T-helper 1 cell treated with Interleukin-12 subunit alpha and Interleukin-12 subunit beta and Interleukin-4 antibody, amounts not matched to agents 30 μg/mL and 1 μg/mL, for 36 hours (primary cell): ENCODE measurements around the gene TAOK2.

Experiments
- H3K27ac Mint-ChIP-seq: one replicate; pipeline ENCODE4 v1.8.0; 2021; ENCODE audit warnings: mild to moderate bottlenecking, mixed read lengths
- H3K27me3 Mint-ChIP-seq: one replicate; pipeline ENCODE4 v1.8.0; 2021; ENCODE audit warnings: low read depth, mixed read lengths
- H3K36me3 Mint-ChIP-seq: one replicate; pipeline ENCODE4 v1.8.0; 2021; ENCODE audit warnings: low read depth, mixed read lengths
- H3K4me1 Mint-ChIP-seq: one replicate; pipeline ENCODE4 v1.8.0; 2021; ENCODE audit warnings: low read depth, mixed read lengths
- H3K4me3 Mint-ChIP-seq: one replicate; pipeline ENCODE4 v1.8.0; 2021; ENCODE audit warnings: mild to moderate bottlenecking, moderate library complexity, mixed read lengths
- H3K9me3 Mint-ChIP-seq: one replicate; pipeline ENCODE4 v1.8.0; 2021; ENCODE audit warnings: mixed read lengths

Gene TAOK2

DNA sequence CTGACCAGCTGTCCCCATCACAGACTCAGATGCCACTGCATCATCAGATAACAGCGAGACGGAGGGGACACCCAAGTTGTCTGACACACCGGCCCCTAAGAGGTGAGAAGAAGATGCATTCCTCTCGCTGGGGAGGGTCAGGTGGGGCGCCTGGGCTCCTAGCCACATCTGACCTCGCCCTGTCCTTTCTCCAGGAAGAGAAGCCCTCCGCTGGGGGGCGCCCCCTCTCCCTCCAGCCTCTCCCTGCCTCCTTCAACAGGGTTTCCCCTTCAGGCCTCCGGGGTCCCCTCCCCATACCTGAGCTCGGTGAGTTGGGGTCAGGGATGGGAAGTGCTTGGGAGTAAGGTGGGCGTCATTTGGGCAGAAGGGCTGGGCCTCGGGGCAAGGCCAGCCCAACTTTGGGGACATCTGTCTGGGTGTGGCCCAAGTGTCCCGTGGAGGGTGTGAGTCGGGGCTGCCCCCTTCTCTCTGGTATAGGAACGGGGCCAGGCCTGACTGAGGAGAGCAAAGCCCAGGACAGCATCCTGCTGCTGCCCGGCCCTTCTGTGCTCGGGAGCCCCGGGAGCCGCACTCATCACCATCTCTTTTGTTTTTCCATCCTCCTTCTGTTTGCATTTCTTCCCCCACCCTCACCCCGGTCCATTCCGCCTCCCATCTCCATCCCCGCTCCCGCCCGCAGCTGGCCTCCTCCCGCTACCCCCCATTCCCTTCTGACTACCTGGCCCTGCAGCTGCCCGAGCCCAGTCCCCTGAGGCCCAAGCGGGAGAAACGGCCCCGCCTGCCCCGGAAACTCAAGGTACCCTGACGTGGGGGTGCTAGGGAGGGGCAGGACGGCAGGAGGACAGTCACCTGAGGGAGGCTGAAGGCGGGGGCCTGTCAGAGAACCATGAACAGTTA is 27.3 kb downstream of the TAOK2 start:
- Mint-ChIP-seq H3K27me3 (no peaks in the 10 kb centered on the region), H3K27ac (no peak overlapping the region), H3K4me3 (no peak overlapping the region), H3K36me3 (peaks cover 26% of the 10 kb centered on the region), H3K9me3 (no peaks in the 10 kb centered on the region), H3K4me1 (peaks cover 16% of the 10 kb centered on the region)

DNA sequence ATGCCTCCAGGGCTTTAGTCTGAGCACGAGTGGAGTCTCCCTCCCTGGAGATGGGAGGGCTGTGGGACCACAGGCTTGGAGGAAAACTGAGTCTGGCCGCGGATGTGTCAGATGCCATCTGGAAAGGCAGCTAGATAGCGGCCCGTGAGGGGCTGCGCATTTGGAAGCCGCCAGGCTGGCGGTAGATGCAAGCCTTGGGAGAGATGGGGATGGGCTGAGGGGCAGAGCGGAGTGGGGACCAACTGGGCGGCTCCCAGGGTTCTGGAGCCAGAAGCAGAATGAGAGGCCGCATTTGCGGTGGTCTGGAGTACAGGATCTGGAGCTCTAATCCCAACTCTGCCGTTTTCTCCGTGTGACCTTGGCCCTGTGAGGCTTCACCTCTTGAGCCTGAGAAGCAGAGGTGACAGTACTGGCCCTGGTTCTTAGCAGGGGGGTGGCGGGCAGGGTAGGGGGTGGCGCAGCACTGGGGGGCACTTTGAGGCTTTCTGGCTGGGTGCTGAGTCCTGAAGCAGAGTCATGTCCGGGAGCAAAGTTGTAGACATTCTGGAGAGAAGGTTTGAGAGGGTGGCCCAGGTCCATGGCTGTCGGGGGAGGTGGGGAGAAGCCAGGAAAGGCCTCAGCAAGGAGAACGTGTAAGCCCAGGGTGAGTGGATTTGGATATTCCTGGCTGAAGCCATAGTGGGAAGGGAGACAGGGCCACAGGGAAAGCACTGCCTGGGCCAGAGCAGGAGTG is 29.1 kb downstream of the TAOK2 start:
- no peaks in the 10 kb centered on the region for H3K9me3 Mint-ChIP-seq
- H3K27ac Mint-ChIP-seq: peak overlapping the region; percentile 13
- peaks cover 11% of the 10 kb centered on the region for H3K4me1 Mint-ChIP-seq
- H3K27me3 Mint-ChIP-seq: no peaks in the 10 kb centered on the region
- H3K36me3 Mint-ChIP-seq: peaks cover 19% of the 10 kb centered on the region
- H3K4me3 Mint-ChIP-seq: no peak overlapping the region

DNA sequence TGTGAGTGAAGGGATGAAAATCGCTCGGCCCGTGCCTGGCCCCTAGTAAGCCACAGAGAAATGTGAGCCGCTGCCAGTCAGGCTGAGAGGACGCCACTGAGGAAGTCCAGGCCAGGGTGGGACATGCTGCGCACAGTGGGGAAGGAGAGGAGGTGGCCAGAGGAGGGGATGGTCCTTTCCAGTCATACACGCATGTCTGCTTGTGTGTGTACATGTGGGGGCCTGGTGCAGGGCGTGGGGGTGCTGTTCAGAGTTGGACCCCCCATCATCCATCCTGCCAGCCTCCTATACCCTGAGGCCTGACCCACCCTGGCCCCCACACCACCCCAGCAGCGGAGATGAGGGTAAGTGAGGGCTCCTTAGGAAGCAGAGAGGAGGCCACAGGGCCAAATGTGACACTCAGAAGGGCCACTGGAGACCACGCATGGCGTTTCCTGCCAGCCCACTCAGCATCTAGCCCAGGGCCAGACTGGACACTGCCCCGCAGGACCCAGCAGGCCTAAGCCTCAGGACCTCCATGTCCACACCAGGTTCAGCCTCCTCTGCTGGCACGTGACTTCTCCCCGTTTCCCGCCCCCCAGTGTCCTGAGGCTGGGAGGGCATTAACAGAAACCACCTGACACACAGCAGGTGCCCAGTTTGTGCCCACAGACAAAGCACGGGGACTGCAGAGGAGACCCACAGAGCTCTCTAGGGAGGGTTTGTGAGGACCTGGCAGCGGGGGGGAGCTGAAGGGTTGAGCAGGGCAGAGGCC is 30.2 kb downstream of the TAOK2 start:
- H3K36me3 Mint-ChIP-seq: peaks cover 19% of the 10 kb centered on the region
- no peak overlapping the region for H3K27ac Mint-ChIP-seq
- H3K4me1 Mint-ChIP-seq: peaks cover 6% of the 10 kb centered on the region
- H3K9me3 Mint-ChIP-seq: no peaks in the 10 kb centered on the region
- H3K4me3 Mint-ChIP-seq: no peak overlapping the region
- peaks cover 3% of the 10 kb centered on the region for H3K27me3 Mint-ChIP-seq

DNA sequence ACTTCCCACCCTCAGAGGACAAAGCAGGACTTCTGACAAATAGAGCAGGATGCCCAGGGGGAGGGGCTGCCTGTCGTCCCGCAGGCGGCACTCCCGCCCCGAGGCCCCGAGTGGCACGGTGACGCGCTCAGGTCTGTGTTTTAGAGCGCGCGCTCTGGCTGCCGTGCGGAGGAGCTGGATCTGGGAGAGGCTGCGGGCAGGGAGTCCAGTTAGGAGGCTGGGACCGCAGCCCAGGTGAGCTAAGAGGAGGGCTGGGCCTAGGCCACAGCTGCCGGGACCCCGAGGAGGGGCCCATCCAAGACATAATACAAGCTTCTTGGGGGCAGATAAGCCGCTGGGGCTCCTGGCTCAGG is 30.7 kb downstream of the TAOK2 start:
- H3K4me3 Mint-ChIP-seq: no peak overlapping the region

DNA sequence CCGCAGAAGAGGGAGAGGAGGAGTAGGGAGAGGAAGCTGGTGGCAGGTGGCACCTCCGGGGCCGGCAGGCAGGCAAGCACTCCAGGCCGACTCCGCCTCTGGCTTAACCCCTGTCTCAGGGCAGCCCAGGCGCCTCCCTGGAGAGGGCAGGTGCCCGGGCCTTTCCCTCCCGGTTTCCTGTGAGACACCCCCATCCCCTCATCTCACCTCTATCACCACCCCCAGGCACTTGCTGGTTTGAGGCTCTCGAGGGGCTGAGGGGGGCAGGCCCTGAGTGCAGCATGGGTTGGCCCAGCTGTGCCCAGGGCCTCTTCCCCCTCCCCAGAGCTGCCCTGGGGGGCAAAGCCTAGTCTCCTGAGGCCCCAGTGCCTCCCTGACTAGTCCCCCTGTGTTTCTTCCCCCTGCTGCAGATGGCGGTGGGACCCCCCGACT is 31.2 kb downstream of the TAOK2 start:
- Mint-ChIP-seq H3K36me3 (peaks cover 13% of the 10 kb centered on the region), H3K27me3 (peaks cover 11% of the 10 kb centered on the region), H3K4me1 (no peaks in the 10 kb centered on the region), H3K9me3 (no peaks in the 10 kb centered on the region), H3K4me3 (no peak overlapping the region), H3K27ac (no peak overlapping the region)

More for the DNA sequence above, 30.7 kb downstream of the TAOK2 start:
- Mint-ChIP-seq H3K27me3 (peaks cover 8% of the 10 kb centered on the region), H3K36me3 (peaks cover 13% of the 10 kb centered on the region), H3K27ac (no peak overlapping the region), H3K4me1 (peaks cover 4% of the 10 kb centered on the region), H3K9me3 (no peaks in the 10 kb centered on the region)

DNA sequence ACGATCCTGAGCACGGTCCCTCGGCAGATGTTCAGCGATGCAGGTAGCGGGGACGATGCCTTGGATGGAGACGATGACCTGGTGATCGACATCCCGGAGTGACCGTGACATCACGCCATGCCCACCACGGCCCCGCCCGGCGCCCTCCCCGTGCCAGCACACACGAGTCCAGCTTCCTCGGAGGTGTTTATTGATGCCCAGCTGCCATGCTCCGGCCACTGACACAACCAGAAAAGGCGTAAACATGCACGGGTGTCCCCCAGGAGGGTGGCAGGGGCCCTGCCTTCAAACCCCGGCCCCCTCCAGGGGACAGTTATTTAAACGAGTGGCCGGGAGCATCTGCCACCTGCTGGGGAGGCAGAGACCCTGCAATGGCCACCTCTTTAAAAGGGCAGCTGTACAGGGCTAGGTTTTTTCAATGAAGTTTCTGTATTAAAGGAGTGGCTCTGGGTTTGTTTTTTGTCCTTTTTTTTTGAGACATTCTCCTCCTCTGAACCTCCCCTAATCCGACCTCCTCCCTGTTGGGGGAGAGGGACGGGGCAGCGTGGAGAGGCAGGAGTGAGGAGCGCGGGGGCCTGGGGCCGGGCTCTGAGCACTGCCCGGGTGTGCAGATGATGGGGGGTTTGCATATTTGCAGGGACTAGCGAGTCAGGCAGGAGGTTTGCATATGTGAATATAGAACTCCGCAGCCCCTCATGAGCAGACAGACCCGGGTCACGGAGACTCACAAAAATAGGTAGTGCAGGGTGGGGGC is 31.9 kb downstream of the TAOK2 start:
- Mint-ChIP-seq H3K9me3 (no peaks in the 10 kb centered on the region), H3K27ac (no peak overlapping the region), H3K36me3 (peaks cover 13% of the 10 kb centered on the region), H3K4me3 (no peak overlapping the region), H3K27me3 (peaks cover 17% of the 10 kb centered on the region), H3K4me1 (no peaks in the 10 kb centered on the region)

DNA sequence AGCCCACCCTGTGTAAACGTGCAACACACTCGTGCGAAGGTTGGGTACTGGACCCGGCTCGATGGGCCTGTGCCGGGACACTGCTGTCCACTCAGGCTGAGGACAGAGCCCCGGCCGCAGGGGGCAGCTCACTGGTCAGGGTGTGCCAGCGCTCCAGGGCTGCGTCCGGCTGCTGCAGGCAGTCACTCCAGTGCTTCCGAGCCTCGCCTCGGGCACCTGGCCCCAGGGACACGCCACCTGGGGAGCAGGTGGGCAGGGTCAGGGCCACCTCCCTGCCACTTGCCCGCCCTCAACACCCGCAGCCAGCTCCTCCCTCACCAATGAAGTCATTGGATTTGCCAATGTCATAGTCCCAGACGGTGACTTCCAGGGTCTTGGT is 32.4 kb downstream of the TAOK2 start:
- H3K4me3 Mint-ChIP-seq: no peak overlapping the region
- no peaks in the 10 kb centered on the region for H3K4me1 Mint-ChIP-seq
- no peaks in the 10 kb centered on the region for H3K9me3 Mint-ChIP-seq
- H3K27ac Mint-ChIP-seq: no peak overlapping the region
- H3K36me3 Mint-ChIP-seq: peaks cover 13% of the 10 kb centered on the region
- H3K27me3 Mint-ChIP-seq: peaks cover 18% of the 10 kb centered on the region

DNA sequence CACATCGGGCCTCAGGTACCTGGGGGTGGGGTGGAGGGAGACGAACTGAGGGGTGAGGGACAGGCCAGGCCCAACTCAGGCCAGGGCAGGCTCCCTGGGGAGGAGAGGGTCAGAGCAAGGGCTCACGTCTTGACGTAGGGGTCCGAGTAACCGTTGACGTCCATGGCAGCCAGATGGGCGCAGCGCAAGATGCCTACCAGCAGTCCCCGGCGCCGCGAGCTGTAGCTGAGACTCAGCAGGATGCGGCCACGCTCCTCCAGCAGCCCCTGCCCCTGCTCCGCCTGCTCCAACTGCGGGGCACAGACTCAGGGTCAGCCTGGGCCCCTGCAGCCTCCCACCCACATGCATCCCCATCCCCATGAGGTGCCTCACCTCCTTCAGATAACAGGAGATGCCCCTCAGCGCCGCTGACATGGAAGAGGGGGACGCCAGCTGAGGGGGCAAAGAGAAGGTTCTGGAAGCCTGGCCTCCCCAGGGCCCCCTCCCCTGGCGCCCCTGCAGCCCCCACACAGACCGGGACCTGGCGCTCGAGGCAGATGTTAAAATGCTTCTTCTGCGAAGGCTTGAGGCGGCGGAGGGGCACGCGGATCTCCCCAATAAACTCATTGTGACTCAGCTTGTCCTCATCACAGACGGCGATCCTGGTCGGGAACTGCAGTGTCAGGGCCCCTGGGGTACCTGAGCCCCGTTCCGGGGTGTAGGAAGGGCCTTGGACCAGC is 33.1 kb downstream of the TAOK2 start:
- H3K9me3 Mint-ChIP-seq: no peaks in the 10 kb centered on the region
- no peak overlapping the region for H3K27ac Mint-ChIP-seq
- H3K4me3 Mint-ChIP-seq: no peak overlapping the region
- H3K27me3 Mint-ChIP-seq: peaks cover 22% of the 10 kb centered on the region
- H3K4me1 Mint-ChIP-seq: peaks cover under 1% of the 10 kb centered on the region
- H3K36me3 Mint-ChIP-seq: peaks cover 13% of the 10 kb centered on the region

DNA sequence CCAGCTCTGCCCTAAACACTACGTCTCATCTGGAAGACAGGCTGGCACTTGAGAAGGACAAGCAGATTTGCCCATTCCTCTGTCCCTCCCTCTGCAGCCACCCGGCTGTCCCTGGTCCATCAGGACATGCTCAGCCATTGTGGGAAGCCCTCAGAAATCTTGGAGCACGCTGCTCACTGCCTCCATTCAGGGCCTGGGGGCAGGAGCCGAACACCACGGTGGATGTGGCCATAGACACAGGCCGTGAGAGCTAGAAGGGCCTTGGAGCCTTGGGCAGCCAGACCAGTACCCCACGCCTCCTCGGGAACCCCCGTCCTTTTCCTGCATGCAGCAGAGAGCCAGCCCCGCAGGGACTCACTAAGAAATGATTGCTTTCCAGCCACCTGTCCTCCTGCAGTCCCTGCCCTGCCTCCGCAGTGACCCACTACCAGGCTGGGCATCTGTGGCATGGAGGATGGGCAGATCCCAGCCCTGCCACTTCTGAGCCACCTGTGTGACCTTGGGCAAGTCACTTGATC is 33.8 kb downstream of the TAOK2 start:
- Mint-ChIP-seq H3K27me3 (peaks cover 28% of the 10 kb centered on the region), H3K9me3 (no peaks in the 10 kb centered on the region), H3K4me1 (peaks cover 2% of the 10 kb centered on the region), H3K4me3 (no peak overlapping the region), H3K27ac (no peak overlapping the region), H3K36me3 (peaks cover 8% of the 10 kb centered on the region)

DNA sequence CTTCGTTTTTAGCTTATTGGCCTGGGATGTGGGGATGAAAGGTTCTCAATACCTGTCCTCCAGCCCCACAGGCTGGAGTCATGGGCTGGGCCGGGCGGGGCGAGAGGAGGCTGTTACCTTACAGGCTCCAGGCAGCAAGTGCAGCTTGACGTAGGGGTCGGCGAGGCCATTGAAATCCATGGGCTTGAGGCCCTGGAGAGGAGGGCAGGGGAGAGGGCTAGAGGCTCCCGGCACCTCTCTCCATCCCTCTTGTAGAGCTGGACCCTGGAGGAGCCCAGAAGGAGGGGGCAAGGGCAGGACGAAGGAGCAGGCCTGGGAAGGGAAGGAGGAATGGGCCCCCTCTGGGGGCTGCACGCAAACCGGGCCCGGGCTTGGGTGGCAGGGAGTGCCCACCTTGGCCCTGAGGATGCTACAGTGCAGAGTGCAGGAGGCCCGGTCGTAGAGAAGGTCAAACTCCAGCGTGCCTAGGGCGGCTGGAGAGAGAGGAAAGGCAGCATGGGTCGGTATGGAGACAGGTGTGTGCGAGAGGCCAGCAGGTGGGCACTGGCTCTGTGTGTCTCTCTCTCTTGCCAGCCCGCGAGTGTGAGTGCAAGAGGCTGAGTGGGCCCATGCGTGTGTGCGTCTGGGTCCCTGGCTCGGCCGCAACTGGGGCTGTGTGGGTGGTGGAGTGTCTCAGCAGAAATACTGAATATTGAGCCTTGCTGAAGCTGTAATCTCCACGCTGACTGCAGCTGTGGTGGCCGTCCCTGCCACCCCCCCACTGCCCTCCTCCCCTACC is 35.6 kb downstream of the TAOK2 start:
- peaks cover 1% of the 10 kb centered on the region for H3K36me3 Mint-ChIP-seq
- H3K4me1 Mint-ChIP-seq: peaks cover 2% of the 10 kb centered on the region
- H3K9me3 Mint-ChIP-seq: no peaks in the 10 kb centered on the region
- no peak overlapping the region for H3K27ac Mint-ChIP-seq
- H3K4me3 Mint-ChIP-seq: no peak overlapping the region
- peaks cover 37% of the 10 kb centered on the region for H3K27me3 Mint-ChIP-seq

DNA sequence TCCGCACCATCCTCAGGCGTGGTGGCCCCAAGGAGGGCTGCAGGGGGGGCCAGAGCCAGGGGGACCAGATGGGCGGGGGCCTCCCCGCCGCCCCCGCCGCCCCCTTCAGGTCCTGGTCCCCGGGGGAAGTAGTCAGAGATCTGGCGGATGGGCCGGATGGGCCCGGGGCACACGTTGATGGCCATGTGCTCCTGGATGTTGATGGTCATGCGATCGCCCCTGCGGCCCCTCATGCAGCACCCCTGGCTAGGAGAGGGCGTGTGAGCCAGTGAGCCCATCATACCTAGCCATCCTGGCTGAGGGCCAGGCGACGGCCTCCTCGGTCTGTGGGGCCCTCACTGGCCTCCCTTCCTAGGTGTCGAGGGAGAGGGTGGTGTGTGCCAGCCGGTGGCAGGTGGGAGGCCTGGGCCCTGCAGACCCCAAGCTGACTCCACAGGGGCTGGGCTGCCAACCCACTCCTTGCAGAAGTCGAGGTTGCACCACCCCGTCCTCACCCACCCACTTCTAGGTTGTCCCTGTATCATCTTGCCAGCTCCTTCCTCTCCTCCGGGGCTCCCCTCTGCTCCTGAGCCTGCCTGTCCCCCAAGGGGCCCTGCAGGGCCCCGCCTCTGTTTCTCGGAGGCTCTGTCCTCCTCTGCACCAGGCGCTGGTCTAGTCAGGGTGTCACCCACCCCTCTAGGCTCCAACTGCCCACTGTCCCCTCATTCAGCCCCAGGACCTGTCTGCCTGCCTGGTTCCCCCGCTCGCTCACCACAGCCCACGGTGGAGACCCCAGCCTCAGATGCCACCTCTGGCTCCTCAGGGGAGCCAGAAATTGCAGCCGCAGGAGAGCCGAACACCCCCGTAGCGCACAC is 36.5 kb downstream of the TAOK2 start:
- Mint-ChIP-seq H3K36me3 (peaks cover 1% of the 10 kb centered on the region), H3K9me3 (no peaks in the 10 kb centered on the region), H3K27me3 (peaks cover 43% of the 10 kb centered on the region), H3K4me3 (peak overlapping the region; percentile 51), H3K27ac (no peak overlapping the region), H3K4me1 (peaks cover 2% of the 10 kb centered on the region)
